GM18870 (cell line): ENCODE data around the gene MIER2.
"Not testable (repeated sequence)": the region's sequence is repeated elsewhere in the genome, so short reads cannot be mapped to it uniquely, and the experiment has no call there.

Experiments used
- ATAC-seq: cut with Tn5 transposase; IDR thresholded peaks from one replicate; pipeline ENCODE4 v1.9.1; 2021; ENCODE audit warnings: moderate library complexity; ENCODE audit not compliant: unreplicated experiment

MIER2 gene

GRCh38 chr19:364496-365287 lies 20.1 kb upstream of the MIER2 start:
- ATAC-seq = no peak

- ATAC-seq = no peak
Observed at GRCh38 chr19:362683-363082, 18.1 kb upstream of the MIER2 start.

- ATAC-seq = no peak
Observed at GRCh38 chr19:362154-362553, 17.6 kb upstream of the MIER2 start.

- ATAC-seq = no peak
Observed at GRCh38 chr19:359653-359925, 15.0 kb upstream of the MIER2 start.

- not testable (repeated sequence) for ATAC-seq
Observed at GRCh38 chr19:355536-355935, 10.9 kb upstream of the MIER2 start.

- no peak for ATAC-seq
Observed at GRCh38 chr19:355134-355533, 10.5 kb upstream of the MIER2 start.

- no peak for ATAC-seq
Observed at GRCh38 chr19:351976-352625, 7.5 kb upstream of the MIER2 start.

GRCh38 chr19:347946-348861 lies 3.6 kb upstream of the MIER2 start:
- ATAC-seq = no peak

- no peak for ATAC-seq
Observed at GRCh38 chr19:345320-345879, 804 bp upstream of the MIER2 start.

GRCh38 chr19:343941-344624 lies 513 bp downstream of the MIER2 start:
- ATAC-seq = no peak

- ATAC-seq = no peak
Observed at GRCh38 chr19:343451-343931, 1.1 kb downstream of the MIER2 start.

GRCh38 chr19:342801-343421 lies 1.7 kb downstream of the MIER2 start:
- ATAC-seq = no peak

- ATAC-seq = no peak
Observed at GRCh38 chr19:342128-342455, 2.5 kb downstream of the MIER2 start.

GRCh38 chr19:341386-342127 lies 3.0 kb downstream of the MIER2 start:
- ATAC-seq = no peak

- ATAC-seq = no peak
Observed at GRCh38 chr19:340620-341385, 3.8 kb downstream of the MIER2 start.

GRCh38 chr19:339262-339887 lies 5.2 kb downstream of the MIER2 start:
- ATAC-seq = no peak

GRCh38 chr19:338421-338820 lies 6.2 kb downstream of the MIER2 start:
- ATAC-seq = no peak

GRCh38 chr19:336067-336614 lies 8.5 kb downstream of the MIER2 start:
- ATAC-seq = no peak
